DOHH2 (cell line): Measurements from ENCODE around the gene TMEM263.

ENCODE experiments used
- CTCF ChIP-seq: fragments of 200-600 bp; sonication (generic); IDR thresholded peaks from one replicate; pipeline ENCODE4 v1.5.1; 2014; ENCODE audit warnings: antibody characterized with exemption, mild to moderate bottlenecking, low read depth, low read length; ENCODE audit not compliant: poor library complexity, severe bottlenecking
- EZH2phosphoT487 ChIP-seq: fragments of 200-600 bp; sonication (generic); IDR thresholded peaks from 2 replicates; pipeline ENCODE4 v1.6.1; 2017; ENCODE audit warnings: borderline replicate concordance, mild to moderate bottlenecking, antibody characterized with exemption, low read length, moderate library complexity, mixed read lengths

GRCh38 chr12:106947461-106947860 lies 8.2 kb upstream of the TMEM263 start:
- TF ChIP-seq CTCF (no peak), EZH2phosphoT487 (no peak)
